Astrocyte (in vitro differentiated cells and primary cell): Measurements from ENCODE around the gene PARD3B.

Source experiments
- EZH2 ChIP-seq: IDR thresholded peaks from 2 replicates; pipeline ENCODE4 v1.6.1; 2012; ENCODE audit warnings: mild to moderate bottlenecking, low read length, inconsistent platforms; ENCODE audit not compliant: insufficient read depth
- TF ChIP-seq, protein P1 (sequence below): IDR thresholded peaks from 2 replicates; pipeline ENCODE4 v1.5.1; 2011; ENCODE audit warnings: low read depth, mild to moderate bottlenecking, inconsistent platforms, low read length, moderate library complexity; ENCODE audit not compliant: insufficient read depth

DNA sequence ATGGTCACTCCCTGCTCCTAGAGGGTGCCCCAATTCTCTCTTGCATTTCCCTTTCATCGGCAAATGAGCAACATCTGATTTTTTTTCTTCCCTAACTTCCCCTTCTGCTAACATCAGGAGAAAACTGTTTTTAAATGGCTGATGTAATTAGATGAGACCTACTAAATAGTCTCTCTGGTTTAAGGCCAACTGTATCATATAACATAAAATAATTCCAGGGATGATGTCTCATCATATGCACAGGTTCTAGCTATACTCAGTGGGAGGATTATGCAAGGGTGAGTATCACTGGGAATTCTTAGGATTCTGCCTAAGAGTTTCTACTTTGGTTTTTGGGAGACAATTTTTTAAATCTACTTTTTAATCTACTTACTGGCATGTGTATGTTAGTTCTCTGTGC, 193.4 kb downstream of the PARD3B start:
- TF ChIP-seq, protein P1, sequence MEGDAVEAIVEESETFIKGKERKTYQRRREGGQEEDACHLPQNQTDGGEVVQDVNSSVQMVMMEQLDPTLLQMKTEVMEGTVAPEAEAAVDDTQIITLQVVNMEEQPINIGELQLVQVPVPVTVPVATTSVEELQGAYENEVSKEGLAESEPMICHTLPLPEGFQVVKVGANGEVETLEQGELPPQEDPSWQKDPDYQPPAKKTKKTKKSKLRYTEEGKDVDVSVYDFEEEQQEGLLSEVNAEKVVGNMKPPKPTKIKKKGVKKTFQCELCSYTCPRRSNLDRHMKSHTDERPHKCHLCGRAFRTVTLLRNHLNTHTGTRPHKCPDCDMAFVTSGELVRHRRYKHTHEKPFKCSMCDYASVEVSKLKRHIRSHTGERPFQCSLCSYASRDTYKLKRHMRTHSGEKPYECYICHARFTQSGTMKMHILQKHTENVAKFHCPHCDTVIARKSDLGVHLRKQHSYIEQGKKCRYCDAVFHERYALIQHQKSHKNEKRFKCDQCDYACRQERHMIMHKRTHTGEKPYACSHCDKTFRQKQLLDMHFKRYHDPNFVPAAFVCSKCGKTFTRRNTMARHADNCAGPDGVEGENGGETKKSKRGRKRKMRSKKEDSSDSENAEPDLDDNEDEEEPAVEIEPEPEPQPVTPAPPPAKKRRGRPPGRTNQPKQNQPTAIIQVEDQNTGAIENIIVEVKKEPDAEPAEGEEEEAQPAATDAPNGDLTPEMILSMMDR = no peak
- no peak for TF ChIP-seq EZH2
